Adrenal gland (tissue), 5 donors: ENCODE results near the gene IGF2.

Experiments
- POLR2A ChIP-seq, 2 donors: fragments of 450-650 bp; IDR thresholded peaks; one replicate each; pipeline ENCODE4 v1.6.1; 2017; ENCODE audit warnings: antibody characterized with exemption in 2 of 2, mild to moderate bottlenecking in 2 of 2, moderate library complexity in 1 of 2
- TF ChIP-seq, protein P1 (sequence below), 6 experiments: fragments of 450-650 bp in 4 of 6; fragments of 200-600 bp in 2 of 6; sonication (generic) in 1 of 6; IDR thresholded peaks; 1 replicate in 5 of 6; 2 replicates in 1 of 6; pipeline versions ENCODE4 v1.5.1 to v1.8.0; 2016 to 2021; ENCODE audit warnings: antibody characterized with exemption in 6 of 6, mild to moderate bottlenecking in 2 of 6, moderate library complexity in 1 of 6
- donor health status: DM: no; HTN: no; CAD: no.

GRCh38 chr11:2180347-2180746, 41.2 kb upstream of the IGF2 start:
- TF ChIP-seq, protein P1, sequence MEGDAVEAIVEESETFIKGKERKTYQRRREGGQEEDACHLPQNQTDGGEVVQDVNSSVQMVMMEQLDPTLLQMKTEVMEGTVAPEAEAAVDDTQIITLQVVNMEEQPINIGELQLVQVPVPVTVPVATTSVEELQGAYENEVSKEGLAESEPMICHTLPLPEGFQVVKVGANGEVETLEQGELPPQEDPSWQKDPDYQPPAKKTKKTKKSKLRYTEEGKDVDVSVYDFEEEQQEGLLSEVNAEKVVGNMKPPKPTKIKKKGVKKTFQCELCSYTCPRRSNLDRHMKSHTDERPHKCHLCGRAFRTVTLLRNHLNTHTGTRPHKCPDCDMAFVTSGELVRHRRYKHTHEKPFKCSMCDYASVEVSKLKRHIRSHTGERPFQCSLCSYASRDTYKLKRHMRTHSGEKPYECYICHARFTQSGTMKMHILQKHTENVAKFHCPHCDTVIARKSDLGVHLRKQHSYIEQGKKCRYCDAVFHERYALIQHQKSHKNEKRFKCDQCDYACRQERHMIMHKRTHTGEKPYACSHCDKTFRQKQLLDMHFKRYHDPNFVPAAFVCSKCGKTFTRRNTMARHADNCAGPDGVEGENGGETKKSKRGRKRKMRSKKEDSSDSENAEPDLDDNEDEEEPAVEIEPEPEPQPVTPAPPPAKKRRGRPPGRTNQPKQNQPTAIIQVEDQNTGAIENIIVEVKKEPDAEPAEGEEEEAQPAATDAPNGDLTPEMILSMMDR (IDR thresholded peaks at IDR 0.05): no peak
- TF ChIP-seq POLR2A (IDR thresholded peaks at IDR 0.05): no peak
